ENCODE measurements around the gene PECR. TPM values are rescaled to one million over a fixed set of nuclear protein-coding genes. Genes with fewer than 3 reads are reported as not detected.

Gene PECR
- total and polyA plus RNA-seq, 2 of the 13 experiments (the other 11 are each of a cell fraction or from before 2014, with no cell fraction given), result 151 to 153 TPM

GRCh38 chr2:216074380-216074779 lies 7.2 kb downstream of the PECR start:
- Histone ChIP-seq H3K4me3 (replicated peaks in 1 of 3; ENCODE audit: insufficient read depth in 1 of 3, low read depth in 2 of 3, low read length in 3 of 3) (no peak overlapping the region), H2AFZ (ENCODE audit: low read length) (no peak overlapping the region), H3K4me1 (ENCODE audit: insufficient read depth, low read length) (peaks cover 95% of the 10 kb centered on the region), H3K9me3 (ENCODE audit: low read length) (no peaks in the 10 kb centered on the region), H3K4me2 (ENCODE audit: low read depth, low read length) (no peak overlapping the region), H3K79me2 (ENCODE audit: insufficient read depth, low read length) (peaks cover 55% of the 10 kb centered on the region), H3K9ac (ENCODE audit: insufficient read depth, low read depth, low read length) (no peak overlapping the region), H3K27me3 (ENCODE audit: control insufficient read depth in 1 of 2, insufficient read depth in 2 of 2, low read length in 2 of 2) (no peaks in the 10 kb centered on the region), H3K27ac (ENCODE audit: extremely low read length, insufficient read depth, low read length) (peak overlapping the region; percentile 16), H4K20me1 (ENCODE audit: insufficient read depth, low read length) (no peaks in the 10 kb centered on the region), H3K36me3 (replicated peaks in 1 of 2; ENCODE audit: control insufficient read depth in 1 of 2, insufficient read depth in 2 of 2, low read length in 2 of 2) (peaks cover 1 to 31% of the 10 kb centered on the region in 2 experiments; a peak in 4 of 5 replicates)
- DNase-seq (ENCODE audit: low spot score), result no peak
- 0 out of 2 replicates have a peak, but pooled peaks have one; percentile 61 for TF ChIP-seq ZNF512 (CRISPR knock-in tag; IDR thresholded peaks at IDR 0.05)
- no peak for TF ChIP-seq RERE (CRISPR knock-in tag; IDR thresholded peaks at IDR 0.05; ENCODE audit: low read depth)
- in situ Hi-C loops (cut with HindIII; ENCODE audit: extremely low pct_ligation_motif_present, low pct_unique_long_range_greater_than_20kb) (no loop called here), intact Hi-C loops (cut with micrococcal nuclease; ENCODE audit: unreplicated experiment) (no loop called here)
- WGBS (ENCODE audit: low lambda C conversion rate), result 91% methylated on average over 1 of the region's 1 CpG
- CTCF ChIA-PET (ENCODE audit: low intra/inter-chr PET ratio, low total read pairs), result no interaction called here
- no TSS peak for BruUV-seq (replicated peaks)
- no peak for FAIRE-seq
- POLR2A ChIA-PET, result interaction anchor here (3.0 kb wide), 1 partner anchor 34 kb away, joined by 17 read pairs; the partner anchor contains the start of gene XRCC5
- ATAC-seq, result no peak
